Keratinocyte (primary cell): ENCODE data around the gene NECTIN1. TPM values are rescaled to one million over a fixed set of nuclear protein-coding genes. Genes with fewer than 3 reads are reported as not detected.

Experiments
- DNase-seq: peaks from one replicate; pipeline ENCODE4 v3.0.0-alpha.2; 2011; ENCODE audit warnings: low read depth, missing footprints, low spot score
- FAIRE-seq: peaks from 2 replicates; lab custom pipeline; 2011; peaks lifted over from hg19 to GRCh38; lab: Jason Lieb, UNC
- H2AFZ ChIP-seq: 2 replicates; pipeline ENCODE4 v1.6.0; 2012; ENCODE audit warnings: low read length, control low read depth, inconsistent platforms; ENCODE audit not compliant: control insufficient read depth
- H3K27ac ChIP-seq: 2 replicates; pipeline ENCODE4 v1.5.1; 2011; ENCODE audit warnings: low read length; ENCODE audit not compliant: control insufficient read depth, insufficient read depth
- H3K27me3 ChIP-seq: 3 replicates; pipeline ENCODE4 v1.6.0; 2011; ENCODE audit warnings: low read length; ENCODE audit not compliant: control insufficient read depth, insufficient read depth; ENCODE audit errors: extremely low read depth
- H3K36me3 ChIP-seq, 2 experiments: 2 replicates in 1 of 2; 3 replicates in 1 of 2; pipeline ENCODE4 v1.5.1; 2011; ENCODE audit warnings: low read length in 2 of 2, mild to moderate bottlenecking in 1 of 2; ENCODE audit not compliant: control insufficient read depth in 2 of 2, insufficient read depth in 2 of 2; ENCODE audit errors: extremely low read depth in 1 of 2
- H3K4me1 ChIP-seq: 3 replicates; pipeline ENCODE4 v1.5.1; 2011; ENCODE audit warnings: low read length; ENCODE audit not compliant: control insufficient read depth, insufficient read depth; ENCODE audit errors: extremely low read depth
- H3K4me2 ChIP-seq: 3 replicates; pipeline ENCODE4 v1.6.0; 2011; ENCODE audit warnings: low read depth, low read length; ENCODE audit not compliant: control insufficient read depth, insufficient read depth; ENCODE audit errors: extremely low read depth
- H3K4me3 ChIP-seq, 3 experiments: fragments of 200-600 bp in 1 of 3; sonication (generic) in 1 of 3; 2 replicates in 2 of 3; 3 replicates in 1 of 3; pipeline ENCODE4 v1.5.1; 2011 to 2016; ENCODE audit warnings: low read length in 3 of 3, mild to moderate bottlenecking in 3 of 3, control low read depth in 2 of 3, inconsistent platforms in 1 of 3, low read depth in 1 of 3, mixed read lengths in 1 of 3, mixed run types in 1 of 3, moderate library complexity in 1 of 3; ENCODE audit not compliant: control insufficient read depth in 2 of 3, insufficient read depth in 2 of 3; ENCODE audit errors: extremely low read depth in 1 of 3
- H3K79me2 ChIP-seq: 2 replicates; pipeline ENCODE4 v1.6.0; 2012; ENCODE audit warnings: low read length; ENCODE audit not compliant: control insufficient read depth, insufficient read depth
- H3K9ac ChIP-seq: 3 replicates; pipeline ENCODE4 v1.6.0; 2011; ENCODE audit warnings: low read length; ENCODE audit not compliant: control insufficient read depth, insufficient read depth; ENCODE audit errors: extremely low read depth
- H3K9me1 ChIP-seq: 3 replicates; pipeline ENCODE4 v1.6.0; 2011; ENCODE audit warnings: low read length; ENCODE audit not compliant: control insufficient read depth, insufficient read depth; ENCODE audit errors: extremely low read depth
- H3K9me3 ChIP-seq: 2 replicates; pipeline ENCODE4 v1.5.1; 2012; ENCODE audit warnings: low read depth, low read length; ENCODE audit not compliant: control insufficient read depth
- H4K20me1 ChIP-seq: 3 replicates; pipeline ENCODE4 v1.6.0; 2011; ENCODE audit warnings: low read length; ENCODE audit not compliant: control insufficient read depth, insufficient read depth; ENCODE audit errors: extremely low read depth
- EZH2 ChIP-seq: IDR thresholded peaks from one replicate; pipeline ENCODE4 v1.6.1; 2012; ENCODE audit warnings: inconsistent platforms, mild to moderate bottlenecking, low read length, moderate library complexity
- dilution Hi-C: fragments of 300-500 bp; cut with MboI; formaldehyde crosslinking; loops from one replicate; pipeline ENCODE4 v1.7.0; 2020; ENCODE audit warnings: low sequenced_read_pairs; ENCODE audit not compliant: extremely low pct_ligation_motif_present
- polyA plus RNA-seq, 5 experiments: library from polyadenylated mRNA; depleted of rRNA in 3 of 5; stranded (reverse) in 3 of 5; stranded (forward) in 1 of 5; unstranded in 1 of 5; fragments of >200 nt; gene quantifications; 1 replicate in 1 of 5; 2 replicates in 3 of 5; 3 replicates in 1 of 5; pipeline versions ENCODE4 v1.2.1 to v1.2.3, GENCODE V29; 2011 to 2012; ENCODE audit warnings: missing spikeins in 2 of 5, low read depth in 1 of 5, low replicate concordance in 1 of 5
- TF ChIP-seq, protein P1 (sequence below), 3 experiments: IDR thresholded peaks in 1 of 3; conservative IDR thresholded peaks in 1 of 3; optimal IDR thresholded peaks in 1 of 3; 2 replicates in 2 of 3; 3 replicates in 1 of 3; pipeline versions ENCODE3 to v1.5.1; 2011; ENCODE audit warnings: low read length in 3 of 3, mild to moderate bottlenecking in 3 of 3, moderate library complexity in 2 of 3, control low read depth in 1 of 3, inconsistent platforms in 1 of 3; ENCODE audit not compliant: insufficient read depth in 2 of 3; ENCODE audit errors: extremely low read depth in 1 of 3

NECTIN1 gene
- polyA plus RNA-seq, 1 donor (not counting 4 experiments of a cell fraction or from before 2014, with no cell fraction given), result 37.5 TPM

DNA sequence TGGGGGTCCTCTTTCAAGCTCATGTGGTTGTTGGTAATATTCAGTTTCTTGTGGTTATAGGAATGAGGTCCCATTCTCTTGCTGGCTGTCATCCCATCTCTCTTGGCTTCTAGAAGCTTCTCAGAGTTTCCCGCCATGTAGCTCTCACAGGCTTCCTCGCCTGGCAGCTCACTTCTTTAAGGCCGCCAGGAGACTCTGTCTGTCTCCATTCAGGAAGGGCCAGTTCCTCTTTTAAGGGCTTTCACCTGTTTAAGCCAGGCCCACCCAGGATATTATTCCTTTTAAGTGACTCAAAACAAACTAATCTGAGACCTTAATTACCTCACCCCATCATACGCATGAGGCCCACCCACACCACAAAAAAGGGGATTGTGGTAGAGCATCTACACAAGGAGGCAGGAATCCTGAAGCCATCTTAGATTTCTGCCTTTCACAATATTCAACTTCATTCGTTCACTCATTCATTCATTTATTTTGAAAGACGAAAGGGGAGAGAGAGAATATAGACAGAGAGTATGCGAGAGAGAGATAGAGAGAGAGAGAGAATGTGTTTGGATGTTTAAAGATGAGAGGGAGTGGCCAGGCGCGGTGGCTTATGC lies 42.3 kb upstream of the NECTIN1 start:
- Histone ChIP-seq H3K9ac (no peak overlapping the region), H2AFZ (no peak overlapping the region), H3K4me3 (no peak overlapping the region), H3K36me3 (no peaks in the 10 kb centered on the region), H3K27ac (no peak overlapping the region), H3K9me1 (no peaks in the 10 kb centered on the region), H3K9me3 (peaks cover 1% of the 10 kb centered on the region), H3K27me3 (no peaks in the 10 kb centered on the region), H3K4me2 (no peak overlapping the region), H4K20me1 (peaks cover 4% of the 10 kb centered on the region), H3K79me2 (no peaks in the 10 kb centered on the region), H3K4me1 (no peaks in the 10 kb centered on the region)
- FAIRE-seq (no peak), DNase-seq (no peak)
- TF ChIP-seq, protein P1, sequence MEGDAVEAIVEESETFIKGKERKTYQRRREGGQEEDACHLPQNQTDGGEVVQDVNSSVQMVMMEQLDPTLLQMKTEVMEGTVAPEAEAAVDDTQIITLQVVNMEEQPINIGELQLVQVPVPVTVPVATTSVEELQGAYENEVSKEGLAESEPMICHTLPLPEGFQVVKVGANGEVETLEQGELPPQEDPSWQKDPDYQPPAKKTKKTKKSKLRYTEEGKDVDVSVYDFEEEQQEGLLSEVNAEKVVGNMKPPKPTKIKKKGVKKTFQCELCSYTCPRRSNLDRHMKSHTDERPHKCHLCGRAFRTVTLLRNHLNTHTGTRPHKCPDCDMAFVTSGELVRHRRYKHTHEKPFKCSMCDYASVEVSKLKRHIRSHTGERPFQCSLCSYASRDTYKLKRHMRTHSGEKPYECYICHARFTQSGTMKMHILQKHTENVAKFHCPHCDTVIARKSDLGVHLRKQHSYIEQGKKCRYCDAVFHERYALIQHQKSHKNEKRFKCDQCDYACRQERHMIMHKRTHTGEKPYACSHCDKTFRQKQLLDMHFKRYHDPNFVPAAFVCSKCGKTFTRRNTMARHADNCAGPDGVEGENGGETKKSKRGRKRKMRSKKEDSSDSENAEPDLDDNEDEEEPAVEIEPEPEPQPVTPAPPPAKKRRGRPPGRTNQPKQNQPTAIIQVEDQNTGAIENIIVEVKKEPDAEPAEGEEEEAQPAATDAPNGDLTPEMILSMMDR (optimal IDR thresholded peaks at IDR 0.05 in 1 of 3, IDR thresholded peaks at IDR 0.05 in 1 of 3, conservative IDR thresholded peaks at IDR 0.05 in 1 of 3; ENCODE audit: extremely low read depth in 1 of 3, insufficient read depth in 2 of 3, low read length in 3 of 3), result no peak
- no peak for TF ChIP-seq EZH2
- dilution Hi-C loops, result no loop called here

DNA sequence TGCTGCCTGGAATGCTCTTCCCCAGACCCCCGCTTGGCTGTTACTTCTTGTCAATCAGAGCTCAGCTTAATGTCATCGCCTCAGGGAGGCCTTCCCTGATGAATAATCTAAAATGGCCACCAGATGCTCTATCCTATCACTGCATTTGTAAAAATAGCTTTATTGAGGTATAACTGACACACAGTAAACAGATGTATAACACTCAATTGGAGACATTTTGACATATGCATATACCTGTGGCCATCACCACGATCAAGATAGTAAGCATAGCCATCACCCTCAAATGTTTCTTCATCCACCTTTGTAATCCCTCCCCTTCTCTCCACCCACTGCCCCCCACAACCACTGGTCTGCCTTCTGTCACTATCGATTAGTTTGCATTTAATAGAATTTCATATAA lies 36.6 kb upstream of the NECTIN1 start:
- DNase-seq, result no peak
- Histone ChIP-seq H3K4me3 (no peak overlapping the region), H3K9me1 (no peaks in the 10 kb centered on the region), H3K27ac (no peak overlapping the region), H2AFZ (no peak overlapping the region), H3K9me3 (peaks cover 1% of the 10 kb centered on the region), H3K79me2 (no peaks in the 10 kb centered on the region), H3K4me1 (no peaks in the 10 kb centered on the region), H3K9ac (no peak overlapping the region), H3K4me2 (no peak overlapping the region), H3K27me3 (peaks cover 27% of the 10 kb centered on the region), H3K36me3 (no peaks in the 10 kb centered on the region), H4K20me1 (no peaks in the 10 kb centered on the region)
- FAIRE-seq, result no peak
- dilution Hi-C loops, result no loop called here
- TF ChIP-seq EZH2, result no peak
- TF ChIP-seq, protein P1 (optimal IDR thresholded peaks at IDR 0.05 in 1 of 3, IDR thresholded peaks at IDR 0.05 in 1 of 3, conservative IDR thresholded peaks at IDR 0.05 in 1 of 3; ENCODE audit: extremely low read depth in 1 of 3, insufficient read depth in 2 of 3, low read length in 3 of 3), result no peak
